HG03159 (cell line): ENCODE measurements around the gene LTV1.
"Not testable (repeated sequence)": the region's sequence is repeated elsewhere in the genome, so short reads cannot be mapped to it uniquely, and the experiment has no call there.

Experiments
- ATAC-seq: cut with Tn5 transposase; IDR thresholded peaks from one replicate; pipeline ENCODE4 v1.9.1; 2021; ENCODE audit warnings: mild to moderate bottlenecking, moderate library complexity; ENCODE audit not compliant: unreplicated experiment

The LTV1 gene, protein sequence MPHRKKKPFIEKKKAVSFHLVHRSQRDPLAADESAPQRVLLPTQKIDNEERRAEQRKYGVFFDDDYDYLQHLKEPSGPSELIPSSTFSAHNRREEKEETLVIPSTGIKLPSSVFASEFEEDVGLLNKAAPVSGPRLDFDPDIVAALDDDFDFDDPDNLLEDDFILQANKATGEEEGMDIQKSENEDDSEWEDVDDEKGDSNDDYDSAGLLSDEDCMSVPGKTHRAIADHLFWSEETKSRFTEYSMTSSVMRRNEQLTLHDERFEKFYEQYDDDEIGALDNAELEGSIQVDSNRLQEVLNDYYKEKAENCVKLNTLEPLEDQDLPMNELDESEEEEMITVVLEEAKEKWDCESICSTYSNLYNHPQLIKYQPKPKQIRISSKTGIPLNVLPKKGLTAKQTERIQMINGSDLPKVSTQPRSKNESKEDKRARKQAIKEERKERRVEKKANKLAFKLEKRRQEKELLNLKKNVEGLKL

DNA sequence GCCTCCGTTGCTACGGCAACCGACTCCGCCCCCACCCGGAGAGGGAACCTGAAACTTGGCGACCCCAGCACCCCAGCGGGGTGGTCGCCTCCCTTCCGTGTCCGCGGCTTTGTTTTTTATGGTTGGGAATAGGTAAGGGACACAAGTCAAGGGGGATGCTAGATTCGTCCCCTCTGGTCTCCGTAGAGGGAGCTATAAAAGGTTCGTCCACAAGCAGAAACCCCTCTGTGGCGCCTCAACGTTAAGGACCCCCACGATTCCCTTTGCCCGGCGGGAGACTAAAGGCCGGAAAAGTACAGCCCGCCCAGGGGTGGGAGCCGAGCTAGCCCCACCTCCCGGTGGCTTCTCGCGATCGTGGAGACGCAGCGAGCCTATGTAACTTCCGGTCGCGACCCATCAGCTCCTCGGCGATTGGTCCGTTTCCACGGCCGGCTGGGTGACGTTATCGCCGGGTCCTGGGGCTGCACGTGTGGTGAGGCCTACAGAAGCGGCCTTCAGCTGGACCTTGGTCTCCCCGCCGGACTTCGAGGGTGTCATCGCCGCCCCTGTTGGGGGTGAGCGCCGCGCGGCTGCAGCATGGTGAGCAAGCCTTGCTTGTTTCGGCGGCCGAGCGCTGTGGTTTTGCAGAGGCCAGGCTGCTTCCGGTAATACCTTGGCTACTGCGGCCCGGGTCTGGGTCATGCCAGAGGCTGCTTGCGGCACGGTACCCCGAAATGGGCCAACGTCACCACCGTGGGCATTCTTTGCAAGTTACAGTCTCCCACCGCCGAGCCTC, at the start of gene LTV1:
Gene LTV1, plus strand, starts transcription at position 437 of the 775 bp plus-strand sequence. Its CDS starts 140 bp downstream, at position 577.
- peak; percentile 99 for ATAC-seq

DNA sequence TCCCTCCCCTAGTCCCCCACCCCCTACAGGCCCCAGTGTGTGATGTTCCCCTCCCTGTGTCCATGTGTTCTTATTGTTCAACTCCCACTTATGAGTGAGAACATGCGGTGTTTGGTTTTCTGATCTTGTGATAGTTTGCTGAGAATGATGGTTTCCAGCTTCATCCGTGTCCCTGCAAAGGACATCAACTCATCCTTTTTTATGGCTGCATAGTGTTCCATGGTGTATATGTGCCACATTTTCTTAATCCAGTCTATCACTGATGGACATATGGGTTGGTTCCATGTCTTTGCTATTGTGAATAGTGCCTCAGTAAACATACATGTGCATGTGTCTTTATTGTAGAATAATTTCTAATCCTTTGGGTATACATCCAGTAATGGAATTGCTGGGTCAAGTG, 46.6 kb upstream of the LTV1 start:
- not testable (repeated sequence) for ATAC-seq

DNA sequence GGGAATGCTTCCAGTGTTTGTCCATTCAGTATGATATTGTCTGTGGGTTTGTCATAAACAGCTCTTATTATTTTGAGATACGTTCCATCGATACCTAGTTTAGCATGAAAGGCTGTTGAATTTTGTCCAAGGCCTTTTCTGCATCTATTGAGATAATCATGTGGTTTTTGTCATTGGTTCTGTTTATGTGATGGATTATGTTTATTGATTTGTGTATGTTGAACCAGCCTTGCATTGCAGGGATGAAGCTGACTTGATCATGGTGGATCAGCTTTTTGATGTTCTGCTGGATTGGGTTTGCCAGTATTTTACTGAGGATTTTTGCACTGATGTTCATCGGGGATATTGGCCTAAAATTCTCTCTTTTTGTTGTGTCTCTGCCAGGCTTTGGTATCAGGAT, 44.7 kb upstream of the LTV1 start:
- ATAC-seq, result not testable (repeated sequence)

DNA sequence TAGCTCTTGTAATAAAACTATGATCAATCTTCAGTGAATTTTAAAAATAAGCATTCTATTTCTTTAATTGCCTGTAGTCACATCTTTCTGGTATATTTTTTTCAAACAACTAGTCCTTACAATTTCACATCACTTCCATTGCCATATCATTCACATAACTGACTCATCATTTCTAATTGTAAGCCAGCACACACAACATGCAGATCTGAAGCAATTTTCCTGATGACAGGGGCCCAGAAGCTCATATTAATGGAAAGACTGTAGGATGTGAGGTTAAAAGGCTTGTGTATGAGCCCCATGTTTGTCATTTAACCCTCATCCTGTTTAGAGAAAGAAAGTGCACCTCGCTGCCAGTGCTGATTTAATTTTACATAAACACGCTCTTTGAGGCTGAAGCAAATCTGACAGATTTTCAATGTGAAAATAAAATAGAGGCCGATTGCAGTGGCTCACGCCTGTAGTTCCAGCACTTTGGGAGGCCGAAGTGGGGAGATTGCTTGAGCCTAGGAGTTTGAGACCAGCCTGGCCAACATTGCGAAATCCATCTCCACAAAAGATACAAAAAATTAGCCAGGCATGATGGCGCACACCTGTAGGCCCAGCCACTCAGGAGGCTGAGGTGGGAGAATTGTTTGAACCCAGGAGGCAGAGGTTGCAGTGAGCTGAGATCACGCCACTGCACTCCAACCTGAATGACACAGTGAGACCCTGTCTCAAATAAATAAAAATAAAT, 40.1 kb upstream of the LTV1 start:
- no peak for ATAC-seq

DNA sequence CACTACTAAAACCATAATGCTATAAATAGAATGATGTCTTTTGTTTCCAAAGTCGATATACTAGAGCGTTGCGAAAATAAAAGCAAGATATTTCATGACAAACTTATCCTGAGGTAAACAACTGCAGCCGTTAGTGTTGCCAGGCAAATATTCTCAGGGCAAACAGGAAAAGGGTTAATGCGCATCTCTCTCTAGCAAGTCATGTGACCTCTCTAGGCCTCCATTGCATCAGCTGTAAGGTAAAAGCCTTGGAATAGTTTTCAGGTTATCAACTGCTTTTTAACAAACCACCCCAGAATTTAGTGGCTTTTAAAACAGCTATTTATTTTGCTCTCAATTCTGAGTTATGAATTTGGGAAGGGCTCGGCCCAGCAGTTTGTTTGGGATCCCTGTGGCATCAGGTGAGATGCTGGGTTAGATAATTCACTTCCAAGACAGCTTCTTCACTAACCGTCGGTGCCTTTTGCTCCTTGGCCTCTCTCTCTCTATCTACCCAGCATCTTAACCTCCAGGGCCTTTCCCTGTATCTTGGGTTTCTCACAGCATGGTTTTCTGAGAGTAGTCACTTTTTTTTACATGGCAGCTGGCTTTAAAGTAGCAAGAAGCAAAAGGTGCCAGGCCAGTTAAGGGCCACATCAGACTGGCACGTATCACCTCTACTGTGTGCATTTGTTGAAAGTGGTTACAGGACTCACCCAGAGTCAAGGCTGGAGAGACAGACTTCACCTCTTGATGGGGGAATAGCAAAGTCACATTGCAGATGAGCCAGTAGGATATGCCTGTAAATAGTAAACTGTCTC, 39.2 kb upstream of the LTV1 start:
- ATAC-seq, result no peak

DNA sequence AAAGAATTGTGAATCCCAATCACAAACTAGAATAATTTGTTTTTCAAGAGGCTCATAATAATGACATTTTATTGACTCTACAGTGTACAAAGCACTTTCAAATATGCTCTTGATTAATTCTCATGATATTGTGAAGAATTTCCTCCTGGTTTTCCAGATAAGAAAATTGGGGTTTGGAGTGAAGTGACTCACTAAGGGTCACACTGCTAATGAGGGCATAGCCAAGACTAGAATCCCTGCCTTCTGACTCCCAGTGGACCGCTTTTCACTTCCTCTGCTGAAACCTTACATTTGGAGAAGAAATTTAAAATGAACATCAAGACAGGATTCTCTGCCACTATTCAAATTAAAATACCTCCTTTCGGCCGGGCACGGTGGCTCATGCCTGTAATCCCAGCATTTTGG, 38.3 kb upstream of the LTV1 start:
- no peak for ATAC-seq

DNA sequence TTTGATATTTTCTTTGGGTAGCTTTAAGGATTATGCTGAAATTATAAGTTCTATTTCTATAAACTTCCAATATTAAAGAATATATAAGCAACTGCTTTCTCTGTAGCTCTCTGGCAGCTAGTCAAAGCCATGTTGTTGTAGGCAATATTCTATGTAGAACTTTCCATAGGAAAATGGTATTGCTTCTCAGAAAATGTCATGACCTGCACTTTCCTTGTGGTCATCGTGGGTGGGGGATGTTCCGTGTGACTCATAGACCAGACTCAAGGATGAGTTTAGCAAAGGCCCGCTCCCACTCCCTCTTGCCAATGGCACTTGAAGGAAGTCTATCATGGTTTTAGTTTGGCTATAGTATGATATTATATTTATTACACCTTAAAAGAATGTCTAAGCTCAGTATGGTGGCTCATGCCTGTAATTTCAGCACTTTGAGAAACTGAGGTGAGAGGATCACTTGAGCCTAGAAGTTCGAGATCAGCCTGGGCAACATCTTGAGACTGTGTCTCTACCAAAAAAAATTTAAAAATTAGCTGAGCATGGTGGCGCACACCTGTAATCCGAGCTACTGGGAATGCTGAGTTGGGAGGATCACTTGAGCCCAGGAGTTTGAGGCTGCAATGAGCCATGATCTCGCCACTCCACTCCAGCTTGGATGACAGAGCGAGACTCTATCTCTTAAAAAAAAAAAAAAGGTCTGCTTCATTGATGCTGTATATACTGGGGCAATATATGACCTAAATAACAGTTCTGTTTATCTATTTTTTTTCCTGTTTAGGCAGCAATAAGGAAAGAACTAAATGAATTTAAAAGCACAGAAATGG, 36.6 kb upstream of the LTV1 start:
- ATAC-seq, result no peak

DNA sequence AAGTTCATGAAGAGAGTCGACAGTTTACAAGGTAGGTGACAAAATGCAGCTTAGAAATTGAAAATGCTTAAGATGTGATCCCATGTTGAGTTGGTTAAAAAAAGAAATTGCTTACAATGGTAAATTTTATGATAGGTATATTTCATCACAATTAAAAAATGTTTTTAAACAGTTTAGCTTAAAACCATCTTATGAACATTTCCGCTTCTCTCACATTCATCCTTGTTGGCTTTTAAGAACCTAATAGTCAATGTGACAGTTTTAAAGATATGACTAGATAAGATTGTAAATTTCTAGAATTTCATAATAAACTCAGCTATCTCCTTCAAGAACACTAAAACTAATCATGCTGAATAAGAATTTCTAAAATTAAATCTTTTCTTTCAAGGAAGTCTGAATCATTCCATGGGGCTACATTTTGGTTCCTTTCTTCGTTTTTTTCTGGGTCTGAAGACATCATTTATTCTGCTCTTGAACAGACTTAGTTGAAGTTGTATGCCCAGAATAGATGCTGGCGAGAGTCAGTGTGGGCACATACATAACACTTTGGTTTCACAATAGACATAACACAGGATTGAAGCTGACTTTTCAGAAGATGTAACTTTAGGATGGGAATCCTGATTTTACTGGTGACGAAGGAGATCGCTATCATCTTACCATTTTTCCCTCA, 35.9 kb upstream of the LTV1 start:
- no peak for ATAC-seq

DNA sequence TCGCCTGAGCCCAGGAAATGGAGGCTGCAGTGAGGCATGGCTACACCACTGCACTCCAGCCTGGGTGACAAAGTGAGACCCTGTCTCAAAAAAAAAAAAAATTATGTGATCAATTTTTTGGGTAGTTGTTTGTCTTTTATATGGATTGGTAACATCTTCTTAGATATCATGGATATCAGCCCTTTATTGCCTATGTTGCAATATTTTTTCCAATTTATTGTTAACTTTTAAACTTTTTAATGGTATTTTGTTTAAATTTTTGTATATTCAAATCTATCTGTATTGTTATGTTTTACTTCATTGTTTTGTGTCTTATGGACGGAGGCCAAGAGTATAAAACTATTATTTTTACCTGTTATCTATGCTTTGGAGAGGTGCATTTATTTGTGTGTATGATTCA, 32.4 kb upstream of the LTV1 start:
- no peak for ATAC-seq

DNA sequence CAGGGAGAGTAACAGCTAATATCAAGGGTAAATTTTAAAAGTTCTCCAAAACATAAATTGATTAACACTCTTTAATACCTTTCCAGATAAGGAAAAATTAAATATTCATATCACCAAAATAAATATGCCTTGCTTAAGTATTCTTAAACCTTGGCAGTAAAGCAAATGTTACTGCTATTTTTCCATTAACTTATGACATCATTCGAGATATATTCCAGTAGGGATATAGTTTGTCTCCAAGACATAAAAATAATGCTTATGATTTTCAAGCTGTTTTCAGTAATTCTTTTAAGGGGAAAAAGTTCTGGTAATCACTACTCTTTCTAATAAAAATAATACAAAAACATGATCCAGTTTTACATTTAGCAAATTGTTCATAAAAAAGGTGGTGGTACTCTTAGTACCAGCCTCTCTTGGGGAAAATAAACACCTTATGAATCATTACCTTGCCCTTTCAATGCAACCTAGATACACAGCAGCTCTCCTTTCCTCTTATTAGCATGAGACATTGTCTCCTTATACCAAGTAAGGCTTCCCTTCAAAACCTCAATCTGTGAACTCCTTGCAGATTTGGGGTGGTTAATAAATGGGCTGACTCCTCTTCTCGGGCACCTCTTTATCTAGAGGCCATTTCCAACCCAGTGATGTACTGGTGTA, 31.5 kb upstream of the LTV1 start:
- no peak for ATAC-seq

DNA sequence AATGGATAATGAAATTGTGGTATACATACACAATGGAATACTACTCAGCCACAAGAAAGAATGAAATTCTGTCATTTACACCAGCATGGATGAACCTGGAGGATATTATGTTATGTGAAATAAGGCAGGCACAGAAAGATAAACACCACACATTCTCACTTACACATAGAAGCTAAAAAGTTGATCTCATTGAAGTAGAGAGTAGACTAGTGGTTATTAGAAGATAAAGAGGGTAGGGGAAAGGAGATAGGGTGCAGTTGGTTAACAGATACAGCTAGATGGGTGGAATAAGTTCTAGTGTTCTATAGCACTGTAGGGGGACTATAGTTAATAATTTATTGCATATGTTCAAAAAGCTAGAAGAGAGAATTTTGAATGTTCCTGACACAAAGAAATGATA, 25.5 kb upstream of the LTV1 start:
- ATAC-seq, result no peak

DNA sequence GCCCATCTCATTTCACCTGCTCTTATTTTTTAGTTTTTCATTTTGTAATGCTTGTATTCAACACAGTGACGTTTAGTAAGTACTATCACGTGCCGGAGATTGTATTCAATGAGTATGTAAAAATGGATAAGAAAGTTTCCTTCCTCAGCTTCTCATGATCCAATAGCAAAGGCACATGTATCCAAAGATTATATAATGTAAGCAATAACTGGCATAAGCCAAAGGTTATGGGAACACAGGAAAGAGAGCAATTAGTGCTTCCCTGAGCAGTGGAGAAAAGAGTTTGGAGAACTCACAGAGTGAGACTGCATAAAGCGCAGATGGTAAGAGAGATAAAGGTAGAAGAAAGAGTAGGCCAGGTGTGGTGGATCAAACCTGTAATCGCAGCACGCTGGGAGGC, 21.8 kb upstream of the LTV1 start:
- no peak for ATAC-seq

DNA sequence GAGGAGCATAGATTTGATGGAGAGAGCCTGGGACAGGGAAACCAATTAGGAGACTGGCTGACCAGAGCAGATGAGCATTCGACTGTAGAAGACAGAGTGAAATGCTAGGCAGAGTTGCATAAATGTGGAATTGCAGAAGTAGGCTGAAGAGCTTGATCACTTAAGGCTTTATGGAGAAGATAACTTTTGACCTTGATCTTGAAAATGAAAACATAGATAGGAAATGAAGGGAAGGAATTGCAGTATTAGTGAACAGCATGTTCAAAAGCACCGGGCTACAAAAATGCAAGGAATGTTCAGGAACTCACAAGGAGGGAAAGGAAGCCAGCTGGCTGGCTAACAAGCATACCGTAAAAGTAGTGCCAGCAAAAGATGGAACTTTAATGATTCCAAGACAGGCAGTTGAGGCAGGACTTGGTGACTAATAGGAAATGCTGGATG, 20.5 kb upstream of the LTV1 start:
- no peak for ATAC-seq

DNA sequence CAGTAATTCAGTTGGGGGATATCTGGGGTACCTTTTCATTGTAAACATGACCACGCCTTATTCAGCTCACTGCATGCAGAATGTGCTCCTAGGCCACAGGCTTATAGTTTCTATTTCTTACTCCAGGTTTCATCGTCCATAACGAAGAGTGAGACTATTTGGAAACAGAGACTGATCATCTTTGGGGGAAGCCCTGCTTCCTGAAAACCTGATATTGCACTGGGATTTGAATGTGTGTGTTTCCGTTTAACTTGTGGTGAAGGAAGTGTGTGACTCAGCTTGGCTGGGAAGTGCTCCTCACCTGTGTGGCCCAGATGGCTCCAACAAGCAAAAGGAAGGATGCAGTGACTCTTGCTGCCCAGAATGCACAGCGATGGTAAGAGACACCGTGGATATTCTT, 19.6 kb upstream of the LTV1 start:
- ATAC-seq, result no peak

DNA sequence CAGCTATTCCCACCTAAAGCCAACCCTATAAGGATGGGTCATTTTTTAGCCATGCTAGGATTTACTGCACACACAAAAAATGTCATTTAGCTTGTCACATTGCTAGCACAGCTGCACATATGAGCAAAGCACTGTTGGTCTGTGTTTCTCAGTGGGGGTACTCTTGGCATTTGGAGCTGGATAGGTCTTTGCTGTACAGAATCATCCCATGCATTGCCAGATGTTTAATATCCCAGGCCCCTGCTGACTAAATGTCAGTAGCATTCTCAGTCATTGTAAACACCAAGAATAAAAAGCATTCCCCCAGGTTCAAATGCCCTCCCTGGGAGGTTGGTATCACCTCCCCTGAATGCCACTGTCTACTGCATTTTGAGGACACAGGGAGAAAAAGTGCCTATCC, 14.6 kb upstream of the LTV1 start:
- no peak for ATAC-seq

DNA sequence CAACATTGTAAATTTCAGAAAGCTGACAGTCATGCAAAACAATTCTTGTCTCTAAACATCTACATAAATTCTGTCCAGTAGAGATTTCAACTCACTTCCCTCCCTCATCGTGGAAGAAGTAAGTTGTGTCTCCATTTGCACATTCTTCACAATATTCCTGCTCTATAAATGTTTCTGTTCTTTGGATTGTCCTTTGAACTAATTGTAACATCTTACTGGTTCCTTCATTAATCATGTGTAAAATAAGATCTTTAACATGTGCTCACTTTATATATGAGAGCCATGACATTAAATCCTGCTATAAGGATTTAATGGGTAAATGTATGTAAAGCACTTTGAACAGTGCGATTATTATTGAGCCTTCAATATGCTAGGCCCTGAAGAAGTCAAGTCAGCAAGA, 7.0 kb upstream of the LTV1 start:
- no peak for ATAC-seq

DNA sequence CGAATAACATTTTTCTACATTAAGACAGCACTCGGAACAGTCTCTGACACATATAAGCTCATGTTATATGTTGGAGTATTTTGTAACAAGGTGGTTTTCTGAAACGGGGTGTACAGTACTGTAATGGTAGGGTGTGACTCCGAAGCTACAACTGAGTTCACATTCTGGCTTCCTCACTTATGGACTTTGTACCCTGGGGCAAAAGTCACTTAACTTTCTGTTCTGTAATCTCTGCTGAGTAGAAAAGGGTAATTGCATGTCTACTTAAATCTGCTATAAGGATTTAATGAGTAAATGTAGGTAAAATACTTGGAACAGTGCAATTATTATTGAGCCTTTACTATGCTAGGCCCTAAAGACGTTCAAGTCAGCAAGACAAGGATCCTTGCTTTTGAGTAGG, 4.7 kb upstream of the LTV1 start:
- ATAC-seq, result no peak

DNA sequence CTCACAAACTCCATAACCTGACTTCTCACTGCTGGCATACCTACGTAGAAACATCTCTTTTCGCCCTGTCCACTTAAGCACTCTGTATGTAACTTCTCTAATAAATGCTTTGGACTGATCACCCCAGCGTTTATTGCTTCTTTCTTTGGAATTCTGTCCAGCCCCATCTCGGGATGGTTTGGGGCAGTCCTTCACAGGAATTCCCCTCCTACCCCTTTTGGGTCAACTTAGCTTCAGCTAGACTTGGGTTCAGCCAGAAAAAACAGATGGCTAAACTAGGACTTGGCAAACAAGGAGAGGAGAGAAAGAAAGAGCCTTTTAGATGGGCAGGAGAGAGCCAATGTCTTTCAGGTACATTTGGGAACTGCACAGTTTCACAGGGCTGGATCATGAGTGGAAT, 3.9 kb upstream of the LTV1 start:
- no peak for ATAC-seq
